ENCODE data around the gene TFIP11. TPM values are rescaled to one million over a fixed set of nuclear protein-coding genes. Genes with fewer than 3 reads are reported as not detected.

The TFIP11 gene
- total RNA-seq, 2 donors from 2014 or later: 28.4 to 28.9 TPM

GRCh38 chr22:26446808-26447515 is 65.3 kb downstream of the TFIP11 start:
- Histone ChIP-seq H3K27ac (ENCODE audit: low read depth, low read length) (no peak overlapping the region), H3K9ac (ENCODE audit: extremely low read depth, low read length, poor library complexity, severe bottlenecking) (no peak overlapping the region), H3K4me1 (ENCODE audit: control insufficient read depth, insufficient read depth, low read length) (no peaks in the 10 kb centered on the region), H3K4me3 (ENCODE audit: low read length) (no peak overlapping the region), H3K36me3 (ENCODE audit: control insufficient read depth, insufficient read depth, low read length) (no peaks in the 10 kb centered on the region), H3K9me3 (ENCODE audit: control insufficient read depth, low read length) (no peaks in the 10 kb centered on the region), H3K27me3 (ENCODE audit: control insufficient read depth, insufficient read depth, low read length, poor library complexity, severe bottlenecking) (no peaks in the 10 kb centered on the region)
- 94% methylated on average over 15 to 17 of the region's 17 CpGs for WGBS, 2 experiments (ENCODE audit: insufficient coverage in 1 of 2, insufficient read length in 1 of 2)
- no peak for TF ChIP-seq CTCF (conservative IDR thresholded peaks at IDR 0.05)
- Mint-ChIP-seq H3K27me3 (ENCODE audit: insufficient read depth) (no peaks in the 10 kb centered on the region), H3K4me1 (peaks cover 12% of the 10 kb centered on the region), H3K36me3 (ENCODE audit: low read depth) (peaks cover 12% of the 10 kb centered on the region), H3K4me3 (no peak overlapping the region), H3K27ac (no peak overlapping the region), H3K9me3 (no peaks in the 10 kb centered on the region)
- DNase-seq: no peak

- Mint-ChIP-seq H3K27ac (peak overlapping the region; percentile 36), H3K4me1 (peaks cover 11% of the 10 kb centered on the region), H3K9me3 (no peaks in the 10 kb centered on the region), H3K4me3 (no peak overlapping the region), H3K27me3 (ENCODE audit: insufficient read depth) (no peaks in the 10 kb centered on the region), H3K36me3 (ENCODE audit: low read depth) (peaks cover 6% of the 10 kb centered on the region)
- no peaks in the 10 kb centered on the region for H3K9me3 ChIP-seq (ENCODE audit: control insufficient read depth, low read length)
- no peak overlapping the region for H3K9ac ChIP-seq (ENCODE audit: extremely low read depth, low read length, poor library complexity, severe bottlenecking)
- DNase-seq: no peak
- no peak overlapping the region for H3K27ac ChIP-seq (ENCODE audit: low read depth, low read length)
- no peak for TF ChIP-seq CTCF (conservative IDR thresholded peaks at IDR 0.05)
- H3K4me1 ChIP-seq (ENCODE audit: control insufficient read depth, insufficient read depth, low read length): no peaks in the 10 kb centered on the region
- WGBS, 2 experiments (ENCODE audit: insufficient coverage in 1 of 2, insufficient read length in 1 of 2): 89 to 92% methylated on average over 12 to 15 of the region's 15 CpGs
- no peaks in the 10 kb centered on the region for H3K36me3 ChIP-seq (ENCODE audit: control insufficient read depth, insufficient read depth, low read length)
- H3K4me3 ChIP-seq (ENCODE audit: low read length): no peak overlapping the region
- no peaks in the 10 kb centered on the region for H3K27me3 ChIP-seq (ENCODE audit: control insufficient read depth, insufficient read depth, low read length, poor library complexity, severe bottlenecking)
These were observed 66.5 kb downstream of the TFIP11 start for GRCh38 chr22:26445577-26446275.

GRCh38 chr22:26444777-26445176 is 67.5 kb downstream of the TFIP11 start:
- Mint-ChIP-seq H3K9me3 (no peaks in the 10 kb centered on the region), H3K4me3 (no peak overlapping the region), H3K36me3 (ENCODE audit: low read depth) (no peaks in the 10 kb centered on the region), H3K4me1 (peaks cover 4% of the 10 kb centered on the region), H3K27me3 (ENCODE audit: insufficient read depth) (no peaks in the 10 kb centered on the region), H3K27ac (peak overlapping the region; percentile 67)
- TF ChIP-seq CTCF (conservative IDR thresholded peaks at IDR 0.05): no peak
- DNase-seq: no peak
- Histone ChIP-seq H3K9me3 (ENCODE audit: control insufficient read depth, low read length) (no peaks in the 10 kb centered on the region), H3K27me3 (ENCODE audit: control insufficient read depth, insufficient read depth, low read length, poor library complexity, severe bottlenecking) (no peaks in the 10 kb centered on the region), H3K36me3 (ENCODE audit: control insufficient read depth, insufficient read depth, low read length) (no peaks in the 10 kb centered on the region), H3K27ac (ENCODE audit: low read depth, low read length) (no peak overlapping the region), H3K4me3 (ENCODE audit: low read length) (no peak overlapping the region), H3K9ac (ENCODE audit: extremely low read depth, low read length, poor library complexity, severe bottlenecking) (no peak overlapping the region), H3K4me1 (ENCODE audit: control insufficient read depth, insufficient read depth, low read length) (no peaks in the 10 kb centered on the region)
- WGBS, 2 experiments (ENCODE audit: insufficient coverage in 1 of 2, insufficient read length in 1 of 2): 91 to 95% methylated on average over 7 to 8 of the region's 8 CpGs

All from endodermal cell (in vitro differentiated cells).